ENCODE measurements around the gene ZBTB20. TPM values are rescaled to one million over a fixed set of nuclear protein-coding genes. Genes with fewer than 3 reads are reported as not detected.
A peak's percentile ranks its signal among the peaks of the same experiment; 100 is the strongest.

Gene ZBTB20
- total RNA-seq, 2 donors from 2014 or later: 19.8 to 23.1 TPM

DNA sequence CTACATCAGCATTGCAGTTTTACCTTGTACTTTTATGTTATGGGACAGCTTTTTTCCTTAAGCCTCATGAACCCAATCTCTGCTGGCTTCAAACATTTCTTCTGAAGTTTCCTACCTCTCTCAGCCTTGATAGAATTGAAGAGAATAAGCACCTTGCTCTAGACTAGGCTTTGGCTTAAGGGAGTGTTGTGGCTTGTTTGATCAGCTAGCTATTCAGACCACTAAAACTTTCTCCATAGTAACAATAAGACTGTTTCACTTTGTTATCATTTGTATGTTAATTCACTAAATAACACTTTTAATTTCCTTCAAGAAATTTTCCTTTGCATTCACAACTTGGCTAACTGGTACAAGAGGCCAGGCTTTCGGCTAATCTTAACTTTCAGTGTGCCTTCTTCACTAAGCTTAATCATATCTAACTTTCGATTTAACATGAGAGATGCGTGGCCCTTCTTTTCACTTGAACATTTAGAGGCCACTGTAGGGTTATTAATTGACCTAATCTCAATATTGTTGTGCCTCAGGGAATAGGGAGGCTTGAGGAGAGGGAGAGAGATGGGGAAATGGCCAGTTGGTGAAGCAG is 861.3 kb downstream of the ZBTB20 start:
- H3K36me3 Mint-ChIP-seq (ENCODE audit: insufficient read depth in 2 of 2): peaks cover 1% of the 10 kb centered on the region in 2 donors
- peaks cover 38% of the 10 kb centered on the region for H3K4me1 Mint-ChIP-seq (ENCODE audit: low read depth)
- ATAC-seq (replicated peaks in 1 of 2) (peak; percentile 40 to 68), DNase-seq (no peak)
- peak overlapping the region; percentile 61 to 88 for H3K4me3 Mint-ChIP-seq
- H3K27ac Mint-ChIP-seq: peak overlapping the region; percentile 93
- H3K9me3 Mint-ChIP-seq: peaks cover 1 to 2% of the 10 kb centered on the region in 2 donors
- H3K27me3 Mint-ChIP-seq (ENCODE audit: low read depth): no peaks in the 10 kb centered on the region

DNA sequence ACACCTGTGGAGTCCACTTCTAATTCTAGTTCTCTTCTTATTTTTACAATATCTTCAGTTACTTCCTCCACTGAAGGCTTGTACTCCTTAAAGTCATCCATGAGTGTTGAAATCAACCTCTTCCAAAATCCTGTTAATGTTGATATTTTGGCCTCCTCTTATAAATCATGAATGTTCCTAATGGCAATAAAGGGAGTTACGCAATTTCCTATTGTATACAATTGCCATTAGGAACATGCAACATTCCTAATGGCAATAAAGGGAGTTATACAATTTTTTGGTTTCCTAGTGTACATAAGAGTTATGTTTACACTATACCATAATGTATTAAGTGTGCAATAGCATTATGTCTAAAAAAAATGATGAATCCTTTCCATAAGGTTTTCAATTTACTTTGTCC is 862.4 kb downstream of the ZBTB20 start:
- Mint-ChIP-seq H3K4me3 (no peak overlapping the region), H3K36me3 (ENCODE audit: insufficient read depth in 2 of 2) (peaks cover 1% of the 10 kb centered on the region in 2 donors), H3K9me3 (peaks cover 1 to 2% of the 10 kb centered on the region in 2 donors), H3K27me3 (ENCODE audit: low read depth) (no peaks in the 10 kb centered on the region), H3K27ac (no peak overlapping the region), H3K4me1 (ENCODE audit: low read depth) (peaks cover 30% of the 10 kb centered on the region)
- DNase-seq (no peak), ATAC-seq (replicated peaks in 1 of 2) (no peak)

Data from activated T-cell treated with anti-CD3 and anti-CD28 coated beads, Interleukin-2, amount 50 U/mL, for 72 hours (primary cell).